ENCODE results near the gene SLC30A2.

The SLC30A2 gene

GRCh38 chr1:25996966-25997827 lies 48.7 kb downstream of the SLC30A2 start:
- no peak for DNase-seq (ENCODE audit: low read depth)

- DNase-seq (ENCODE audit: low read depth) = no peak
These were observed 51.3 kb downstream of the SLC30A2 start for GRCh38 chr1:25994402-25995150.

- no peak for DNase-seq (ENCODE audit: low read depth)
These were observed 52.5 kb downstream of the SLC30A2 start for GRCh38 chr1:25993197-25993951.

GRCh38 chr1:25992689-25993171 lies 53.2 kb downstream of the SLC30A2 start:
- no peak for DNase-seq (ENCODE audit: low read depth)

- DNase-seq (ENCODE audit: low read depth) = no peak
These were observed 53.8 kb downstream of the SLC30A2 start for GRCh38 chr1:25991937-25992688.

GRCh38 chr1:25990702-25991395 lies 55.1 kb downstream of the SLC30A2 start:
- peak; percentile 4 for DNase-seq (ENCODE audit: low read depth)

GRCh38 chr1:25990251-25990650 lies 55.7 kb downstream of the SLC30A2 start:
- DNase-seq (ENCODE audit: low read depth) = no peak

- DNase-seq (ENCODE audit: low read depth) = no peak
These were observed 56.3 kb downstream of the SLC30A2 start for GRCh38 chr1:25989440-25990234.

- no peak for DNase-seq (ENCODE audit: low read depth)
These were observed 58.0 kb downstream of the SLC30A2 start for GRCh38 chr1:25987951-25988350.

Data from T-helper 22 cell (primary cell).